ENCODE data around the gene MATN3. TPM values are rescaled to one million over a fixed set of nuclear protein-coding genes. Genes with fewer than 3 reads are reported as not detected.

The MATN3 gene
- total RNA-seq, 2 donors from 2014 or later, result 0.15 to 0.42 TPM

DNA sequence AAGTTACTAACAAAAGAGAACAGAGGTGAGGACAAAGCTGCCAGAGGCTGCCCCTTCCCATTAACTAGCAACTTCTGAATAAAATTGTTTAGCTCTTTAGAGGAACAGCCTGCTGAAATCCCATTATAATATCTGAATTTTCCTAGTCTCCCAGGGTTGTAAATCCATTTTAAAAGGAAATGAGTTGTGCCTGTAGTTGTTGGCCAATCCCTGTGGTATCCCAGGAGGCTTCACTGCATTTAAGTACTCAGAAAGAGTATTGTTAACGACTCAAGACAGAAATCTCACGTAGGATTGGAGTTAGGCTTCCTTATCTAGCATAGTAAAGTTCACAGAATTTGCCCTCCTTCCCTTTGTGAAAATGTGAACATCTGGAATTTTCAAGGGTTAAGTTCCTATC lies 30.1 kb upstream of the MATN3 start:
- intact Hi-C loops (cut with DNase I, micrococcal nuclease), result no loop called here

DNA sequence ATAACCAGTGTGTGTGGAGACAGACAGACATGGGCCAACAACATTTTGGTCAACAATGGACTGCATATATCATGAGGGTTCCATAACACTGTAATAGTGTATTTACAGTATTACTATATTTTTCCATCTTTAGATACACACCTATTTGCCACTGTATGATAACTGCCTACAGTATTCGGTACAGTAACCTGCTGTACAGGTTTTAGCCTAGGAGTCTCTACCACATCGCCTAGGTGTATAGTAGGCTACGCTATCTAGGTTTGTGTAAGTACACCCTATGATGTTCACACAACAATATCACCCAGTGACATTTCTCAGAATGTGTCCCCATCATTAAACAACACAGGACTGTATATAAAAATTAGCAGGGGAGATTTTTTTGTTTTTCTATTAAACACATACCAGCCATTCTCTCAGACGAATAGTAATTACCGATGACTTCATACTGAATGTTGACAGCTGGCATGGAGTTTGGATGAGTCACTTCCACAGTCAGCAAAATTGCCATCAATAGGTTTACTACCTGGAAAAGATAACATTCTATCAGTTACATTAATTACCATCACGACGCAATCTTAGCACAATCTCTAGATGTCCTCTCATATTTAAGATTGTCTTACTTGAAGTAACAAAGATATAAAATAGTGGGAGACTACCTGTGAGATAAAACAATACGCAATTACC lies 28.2 kb upstream of the MATN3 start:
- intact Hi-C loops (cut with DNase I, micrococcal nuclease), result no loop called here
- no peak for DNase-seq
- ATAC-seq, result no peak

More for the DNA sequence above, 30.1 kb upstream of the MATN3 start:
- ATAC-seq, result peak; percentile 63
- DNase-seq, result no peak

DNA sequence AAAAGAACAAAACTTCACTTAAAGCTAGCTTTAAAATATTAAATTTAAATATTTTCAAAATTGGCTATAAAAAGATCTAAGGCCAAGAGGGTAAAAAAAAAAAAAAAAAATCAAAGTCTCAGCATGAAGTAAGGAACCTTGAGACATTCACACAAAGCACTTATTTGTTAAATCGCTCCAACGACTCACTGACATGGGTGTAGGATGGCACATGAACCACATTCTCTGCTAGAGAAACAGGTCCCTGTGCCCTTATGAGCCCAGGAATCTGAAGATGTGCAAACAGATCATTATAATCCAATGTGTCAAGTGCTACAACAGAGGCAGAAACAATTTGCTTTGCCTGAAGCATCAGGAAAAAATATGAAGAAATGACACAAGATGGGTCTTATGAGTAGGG lies 25.2 kb upstream of the MATN3 start:
- no peak for DNase-seq
- intact Hi-C loops (cut with DNase I, micrococcal nuclease), result no loop called here
- ATAC-seq, result no peak

DNA sequence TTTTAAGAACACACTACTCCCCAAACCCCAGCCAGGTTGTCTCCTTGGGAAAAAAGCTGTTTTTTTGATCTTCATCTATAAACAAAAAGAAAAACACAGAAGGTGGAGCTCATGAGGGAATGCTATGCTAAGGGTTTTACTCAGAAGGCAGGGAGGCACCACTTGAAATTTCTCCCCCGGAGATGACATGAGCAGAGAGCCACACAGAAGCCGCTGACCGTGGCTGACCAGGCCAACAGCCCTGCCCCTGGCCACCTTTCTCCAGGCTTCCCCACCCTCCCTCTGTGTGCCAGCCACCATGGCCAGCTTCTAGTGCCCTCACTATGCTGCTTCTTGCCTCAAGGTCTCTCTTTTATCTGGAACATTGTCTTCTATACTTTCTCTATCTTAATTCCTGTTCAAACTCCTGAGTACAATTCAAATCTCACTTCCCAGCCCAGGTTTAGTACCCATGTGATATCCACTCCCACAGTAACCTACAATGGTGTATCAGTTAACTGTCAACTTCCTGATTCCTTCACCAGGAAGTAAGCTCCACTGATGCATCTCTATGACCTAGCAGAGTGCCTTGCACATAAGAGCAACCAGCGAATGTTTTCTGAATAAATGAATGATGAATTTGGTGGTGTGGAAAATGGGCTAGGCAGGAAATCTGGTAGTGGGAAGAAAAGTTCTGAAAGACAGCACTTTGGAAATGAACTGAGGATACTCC lies 23.6 kb upstream of the MATN3 start:
- intact Hi-C loops (cut with DNase I, micrococcal nuclease), result no loop called here

DNA sequence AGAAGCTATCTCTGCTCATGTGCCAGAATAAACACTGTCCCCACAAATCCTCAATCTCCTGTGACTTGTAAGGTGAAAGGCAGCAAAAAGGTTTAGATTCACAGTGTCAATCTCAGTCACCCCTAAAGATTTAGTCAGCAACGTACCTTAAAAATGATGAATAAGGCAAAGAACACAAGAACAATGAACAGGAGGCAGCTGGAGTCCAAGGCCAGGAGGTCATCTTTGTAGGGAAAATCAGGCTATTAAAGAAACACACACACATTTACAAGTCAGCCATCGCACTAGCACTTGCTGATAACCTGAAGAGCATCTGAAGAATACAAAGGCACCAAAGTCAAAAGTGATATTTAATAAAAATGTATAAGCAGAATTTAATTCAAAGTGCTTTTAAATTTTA lies 22.4 kb upstream of the MATN3 start:
- ATAC-seq (no peak), DNase-seq (no peak)
- intact Hi-C loops (cut with DNase I, micrococcal nuclease), result no loop called here

More for the DNA sequence above, 23.6 kb upstream of the MATN3 start:
- DNase-seq, result no peak
- peak; percentile 100 for ATAC-seq

DNA sequence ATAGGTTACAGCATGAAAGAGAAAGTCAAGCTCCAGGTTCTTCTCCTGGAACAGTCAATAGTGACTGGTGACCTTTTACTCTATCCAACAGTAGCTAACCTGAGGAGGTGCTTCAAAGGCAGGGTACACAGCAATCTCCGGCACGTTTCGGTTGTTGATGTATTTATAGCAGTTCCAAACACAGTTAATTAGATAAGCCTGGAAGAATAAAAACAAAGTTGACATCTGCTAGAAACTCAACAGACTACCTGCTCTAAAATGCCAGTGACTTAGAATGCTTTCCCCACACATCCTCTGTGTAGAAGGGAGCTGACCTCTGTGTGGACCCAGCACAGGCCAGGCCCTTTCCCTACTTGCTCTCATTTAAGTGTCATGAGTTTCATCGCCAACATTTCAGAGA lies 21.8 kb upstream of the MATN3 start:
- intact Hi-C loops (cut with DNase I, micrococcal nuclease), result no loop called here
- DNase-seq (no peak), ATAC-seq (no peak)

DNA sequence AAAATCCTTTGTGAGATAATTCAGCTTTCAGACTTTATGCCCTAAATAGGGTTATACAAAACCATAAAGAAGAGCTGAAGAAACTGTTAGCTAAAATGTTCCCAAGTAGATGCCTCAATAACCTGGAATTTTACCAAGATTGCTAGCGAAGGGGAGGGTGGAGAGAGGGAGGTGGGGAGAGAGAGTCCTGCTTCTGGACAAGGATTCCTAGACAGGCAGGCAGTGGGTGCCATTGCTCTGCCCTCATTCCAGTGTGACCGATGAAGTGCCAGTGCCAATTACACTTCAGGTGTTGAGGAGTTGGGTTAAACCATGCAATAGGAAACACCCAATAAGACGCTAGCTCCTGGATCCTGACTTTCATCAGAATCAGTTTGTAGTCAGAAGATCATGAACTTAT lies 20.9 kb upstream of the MATN3 start:
- intact Hi-C loops (cut with DNase I, micrococcal nuclease), result no loop called here
- ATAC-seq (no peak), DNase-seq (no peak)

DNA sequence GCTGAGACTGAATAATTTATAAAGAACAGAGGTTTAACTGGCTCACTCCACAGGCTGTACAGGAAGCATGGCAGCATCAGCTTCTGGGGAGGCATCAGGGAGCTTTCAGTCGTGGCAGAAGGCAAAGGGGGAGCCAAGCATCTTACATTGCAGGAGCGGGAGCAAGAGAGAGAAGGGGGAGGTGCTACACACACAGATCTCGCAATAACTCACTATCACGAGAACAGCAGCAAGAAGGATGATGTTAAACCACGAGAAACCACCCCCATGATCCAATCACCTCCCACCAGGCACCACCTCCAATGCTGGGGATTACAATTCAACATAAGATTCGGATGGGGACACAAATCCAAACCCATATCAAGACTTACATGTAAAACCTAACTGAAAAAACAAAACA lies 17.8 kb upstream of the MATN3 start:
- intact Hi-C loops (cut with DNase I, micrococcal nuclease), result no loop called here
- DNase-seq (no peak), ATAC-seq (no peak)

DNA sequence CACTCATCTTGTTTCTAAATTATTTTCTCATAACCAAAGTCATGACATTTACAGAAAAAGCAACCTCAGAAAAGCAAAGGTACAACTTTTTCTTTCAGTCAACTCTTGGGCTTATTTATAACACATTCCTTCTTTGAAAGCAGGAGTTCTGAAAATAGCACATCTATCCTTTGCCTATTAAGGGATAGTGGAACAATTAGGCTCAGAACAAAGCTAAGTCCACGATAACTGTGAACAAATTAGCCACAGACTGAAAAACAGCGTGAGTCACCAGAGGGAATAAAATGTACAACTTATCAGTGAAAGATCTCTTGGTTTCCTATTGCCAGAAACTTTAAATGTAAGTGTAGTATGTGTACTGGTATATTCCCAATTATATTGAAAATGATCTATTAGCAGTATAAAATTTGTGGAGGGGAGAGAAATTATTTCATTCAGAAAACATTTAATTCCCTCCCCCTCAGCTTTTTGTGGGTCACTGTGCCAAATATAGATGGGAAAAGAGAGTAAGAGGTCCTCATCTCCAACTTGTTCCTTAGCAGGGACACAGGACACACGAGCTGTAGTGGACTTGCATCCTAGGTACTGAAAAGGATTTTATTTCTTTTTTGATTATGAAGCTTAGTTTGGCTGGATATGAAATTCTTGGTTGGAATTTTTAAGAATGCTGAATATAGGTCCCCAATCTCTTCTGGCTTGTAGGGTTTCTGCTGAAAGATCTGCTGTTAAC lies 15.4 kb upstream of the MATN3 start:
- ATAC-seq (peak; percentile 30), DNase-seq (no peak)

DNA sequence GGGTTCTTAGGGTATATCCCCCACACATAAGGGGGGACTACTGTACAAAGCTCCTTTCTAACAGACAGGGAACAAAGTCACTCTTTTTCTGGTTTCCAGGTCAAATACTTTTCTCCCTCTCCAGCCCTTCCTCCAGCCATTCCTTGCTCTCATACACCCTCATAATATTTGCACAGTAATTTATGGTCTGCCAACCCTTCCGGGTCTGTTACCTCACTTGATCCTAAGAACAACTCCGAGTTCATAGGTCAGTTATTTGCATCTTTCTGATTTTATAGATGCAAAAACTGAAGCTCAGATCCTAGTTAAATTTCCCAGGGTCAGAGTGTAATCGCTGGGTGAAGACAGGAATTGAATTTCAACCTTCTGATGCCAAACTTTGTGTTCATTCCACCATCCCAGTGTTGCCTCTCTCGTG lies 14.8 kb upstream of the MATN3 start:
- ATAC-seq, result peak; percentile 99
- DNase-seq, result peak; percentile 11 to 32
- intact Hi-C loops (cut with DNase I, micrococcal nuclease), result no loop called here

More for the DNA sequence above, 15.4 kb upstream of the MATN3 start:
- intact Hi-C loops (cut with DNase I, micrococcal nuclease), result no loop called here

DNA sequence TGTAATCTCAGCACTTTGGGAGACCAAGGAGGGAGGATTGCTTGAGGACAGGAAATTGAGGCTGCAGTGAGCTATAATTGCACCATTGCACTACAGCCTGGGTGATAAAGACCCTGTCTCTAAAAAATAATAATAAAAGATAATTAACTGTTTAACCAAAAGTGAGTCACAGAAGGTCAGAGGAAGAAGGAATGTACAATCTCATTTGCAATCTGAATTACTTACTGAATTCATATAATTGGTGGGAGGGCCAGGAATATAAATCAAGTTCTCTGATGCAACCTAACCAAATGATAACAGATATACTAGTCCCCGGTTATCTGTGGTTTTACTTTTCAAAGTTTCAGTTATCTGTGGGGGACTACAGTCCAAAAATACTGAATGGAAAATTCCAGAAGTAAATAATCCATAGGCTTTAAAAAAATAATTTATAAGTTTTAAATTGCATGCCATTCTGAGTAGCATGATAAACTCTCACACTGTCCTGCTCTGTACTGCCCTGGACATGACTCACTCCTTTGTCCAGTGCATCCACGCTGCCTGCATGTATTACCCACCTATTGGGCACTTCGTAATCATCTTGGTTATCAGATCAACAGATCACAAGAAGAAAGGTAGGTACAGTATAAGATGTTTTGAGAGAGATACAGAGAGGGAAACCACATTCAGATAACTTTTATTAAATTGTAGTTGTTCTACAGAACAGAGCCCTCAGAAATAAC lies 12.8 kb upstream of the MATN3 start:
- no peak for ATAC-seq
- no peak for DNase-seq
- intact Hi-C loops (cut with DNase I, micrococcal nuclease), result no loop called here

DNA sequence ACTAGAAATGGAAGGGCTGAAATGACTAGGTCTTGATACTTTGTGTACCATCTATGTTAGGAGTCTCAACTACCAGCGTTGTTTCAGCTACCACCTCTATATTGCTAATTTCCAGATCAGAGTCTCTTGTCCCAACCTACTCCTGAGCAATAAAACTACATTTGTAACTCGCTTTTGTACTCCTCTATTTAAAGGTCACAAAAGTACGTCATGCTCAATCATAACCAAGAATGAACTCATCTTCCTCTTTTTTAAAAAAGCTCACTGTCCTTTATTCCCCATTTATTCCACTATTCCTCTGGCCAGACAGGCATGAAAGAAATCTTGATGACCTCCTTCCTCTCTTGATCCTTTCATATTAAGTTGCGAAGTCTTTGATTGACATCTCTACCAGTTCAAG lies 11.2 kb upstream of the MATN3 start:
- ATAC-seq, result no peak
- intact Hi-C loops (cut with DNase I, micrococcal nuclease), result no loop called here
- DNase-seq, result no peak

DNA sequence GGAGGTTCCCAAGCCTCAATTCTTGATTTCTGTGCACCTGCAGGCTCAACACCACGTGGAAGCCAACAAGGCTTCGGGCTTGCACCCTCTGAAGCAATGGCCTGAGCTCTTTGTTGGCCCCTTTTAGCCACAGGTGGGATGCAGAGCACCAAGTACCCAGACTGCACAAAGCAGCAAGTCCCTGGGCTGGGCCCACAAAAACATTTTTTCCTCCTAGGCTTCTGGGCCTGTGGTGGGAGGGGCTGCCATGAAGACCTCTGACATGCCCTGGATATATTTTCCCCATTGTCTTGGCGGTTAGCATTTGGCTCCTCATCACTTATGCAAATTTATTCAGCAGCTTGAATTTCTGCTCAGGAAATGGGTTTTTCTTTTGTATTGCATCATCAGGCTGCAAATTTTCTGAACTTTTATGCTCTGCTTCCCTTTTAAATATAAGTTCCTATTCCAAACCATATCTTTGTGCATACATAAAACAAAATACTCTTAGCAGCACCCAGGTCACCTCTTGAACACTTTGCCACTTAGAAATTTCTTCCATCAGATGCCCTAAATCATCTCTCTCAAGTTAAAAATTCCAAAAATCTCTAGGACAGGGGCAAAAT lies 9.0 kb upstream of the MATN3 start:
- intact Hi-C loops (cut with DNase I, micrococcal nuclease), result no loop called here
- no peak for ATAC-seq
- DNase-seq, result no peak

DNA sequence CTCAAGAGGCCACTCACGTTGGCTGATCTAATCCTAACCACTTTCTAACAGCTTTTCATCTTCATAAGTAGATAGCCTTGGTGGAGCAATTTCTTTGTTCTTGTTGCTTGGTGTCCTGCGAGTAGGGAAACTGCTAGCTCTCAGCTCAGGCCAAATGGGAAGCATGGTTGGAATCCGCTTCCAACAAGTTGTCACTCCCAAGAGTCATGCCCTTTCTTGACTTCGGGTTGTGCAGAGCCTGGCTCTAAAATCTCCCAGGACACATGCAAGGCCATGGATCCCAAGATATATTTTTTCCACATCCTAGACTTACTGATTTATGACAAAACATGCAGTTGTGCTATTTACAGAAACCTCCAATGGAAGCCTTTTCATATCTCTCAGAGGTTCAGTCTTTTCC lies 7.3 kb upstream of the MATN3 start:
- no peak for ATAC-seq
- intact Hi-C loops (cut with DNase I, micrococcal nuclease), result loop anchor here (5.0 to 10.0 kb wide), 2 partner anchors 75 to 78 kb away; no protein-coding TSS in a partner anchor
- no peak for DNase-seq

DNA sequence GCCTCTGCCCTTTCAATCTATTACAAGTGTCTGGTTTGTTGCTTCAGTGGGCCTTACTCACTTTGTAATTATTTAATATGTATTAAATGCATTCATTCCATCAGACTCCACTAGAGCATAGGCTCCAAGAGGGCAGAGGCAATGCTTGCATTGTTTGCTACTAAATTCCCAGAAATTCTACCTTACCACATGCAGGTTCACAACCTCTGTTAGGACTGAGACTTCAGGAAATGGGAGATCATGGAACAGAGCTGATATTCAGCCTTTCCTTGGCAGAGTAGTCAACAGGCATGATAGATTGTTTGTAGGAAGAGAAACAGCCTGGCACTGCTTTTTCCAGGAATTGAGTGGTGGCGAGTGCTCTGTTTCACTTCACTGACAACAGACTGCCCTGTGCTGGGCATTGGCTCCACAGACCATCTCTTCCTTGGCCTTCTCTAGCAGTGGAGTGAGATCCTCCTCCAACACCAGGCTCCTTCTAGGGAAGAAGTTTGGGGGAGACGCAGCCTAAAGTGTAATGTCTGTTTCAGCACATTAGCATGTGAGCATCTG lies 6.2 kb upstream of the MATN3 start:
- no peak for ATAC-seq

DNA sequence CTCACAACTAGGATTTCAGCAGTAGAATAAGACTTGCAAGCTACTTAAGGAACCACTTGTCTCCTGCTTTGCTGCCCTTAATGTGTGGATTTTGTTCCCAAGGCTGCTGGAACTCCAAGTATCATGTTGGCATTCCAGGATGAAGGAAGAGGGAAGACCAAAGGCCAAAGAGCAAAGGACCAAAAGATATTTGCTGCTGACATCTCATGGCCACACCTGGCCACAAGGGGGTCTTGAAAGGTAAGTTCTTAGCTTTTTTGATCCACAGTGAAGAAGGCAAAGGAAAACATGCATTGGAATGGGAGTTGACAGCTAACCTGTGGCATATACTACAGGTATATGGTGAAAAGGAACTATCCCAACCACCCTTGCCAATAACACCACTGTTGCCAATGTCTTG lies 3.9 kb upstream of the MATN3 start:
- no peak for DNase-seq
- ATAC-seq, result no peak
- intact Hi-C loops (cut with DNase I, micrococcal nuclease), result loop anchor here (5.0 to 10.0 kb wide), 2 partner anchors 78 to 81 kb away; no protein-coding TSS in a partner anchor

More for the DNA sequence above, 6.2 kb upstream of the MATN3 start:
- intact Hi-C loops (cut with DNase I, micrococcal nuclease), result loop anchor here (5.0 to 10.0 kb wide), 2 partner anchors 76 to 79 kb away; no protein-coding TSS in a partner anchor
- no peak for DNase-seq

DNA sequence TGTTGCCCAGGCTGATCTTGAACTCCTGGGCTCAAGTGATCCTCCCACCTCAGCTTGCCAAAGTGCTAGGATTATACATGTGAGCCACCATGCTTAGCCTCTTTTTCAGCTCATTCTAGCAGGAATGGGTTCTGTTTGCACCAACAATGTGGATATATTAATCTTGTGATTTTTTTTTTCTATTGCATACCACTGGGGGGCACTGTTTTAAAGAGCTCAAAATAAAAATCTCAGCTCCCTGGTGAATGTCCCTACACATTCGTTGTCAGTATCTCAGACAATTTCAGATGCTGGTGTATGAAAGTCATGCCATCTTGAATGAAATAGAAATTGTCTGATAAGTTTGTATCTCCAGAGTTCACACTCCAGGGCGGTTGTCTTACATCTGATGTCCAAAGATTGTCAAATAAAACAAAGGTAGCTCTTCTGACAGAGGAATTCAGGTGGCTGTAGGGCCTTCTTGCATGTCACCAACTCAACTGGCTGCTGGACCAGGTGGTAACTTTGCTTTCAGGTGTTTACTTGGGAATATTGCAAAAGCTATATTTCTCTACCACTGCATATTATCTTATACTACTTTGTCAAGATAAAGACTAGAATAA lies 3.1 kb upstream of the MATN3 start:
- peak; percentile 64 for ATAC-seq
- no peak for DNase-seq
- intact Hi-C loops (cut with DNase I, micrococcal nuclease), result loop anchor here (5.0 to 10.0 kb wide), 2 partner anchors 79 to 82 kb away; no protein-coding TSS in a partner anchor
